Smooth muscle cell (in vitro differentiated cells): ENCODE measurements around the gene LILRB5. TPM values are rescaled to one million over a fixed set of nuclear protein-coding genes. Genes with fewer than 3 reads are reported as not detected.
"Not testable (repeated sequence)": the region's sequence is repeated elsewhere in the genome, so short reads cannot be mapped to it uniquely, and the experiment has no call there.

Experiments used
- DNase-seq: peaks from one replicate; lab custom pipeline; 2025; ENCODE audit not compliant: unreplicated experiment; lab: John Stamatoyannopoulos, UW
- H2AFZ ChIP-seq: fragments of 200-600 bp; sonication (generic); 2 replicates; pipeline ENCODE4 v1.6.0; 2016; ENCODE audit warnings: antibody characterized with exemption, low read depth, mild to moderate bottlenecking
- H3F3A ChIP-seq: fragments of 200-600 bp; sonication (generic); 2 replicates; pipeline ENCODE4 v1.6.0; 2017; ENCODE audit warnings: antibody characterized with exemption, low read depth
- H3K27ac ChIP-seq: fragments of 200-600 bp; sonication (generic); 2 replicates; pipeline ENCODE4 v1.5.1; 2016; ENCODE audit warnings: low read depth, mild to moderate bottlenecking
- H3K27me3 ChIP-seq: fragments of 200-600 bp; sonication (generic); 2 replicates; pipeline ENCODE4 v1.6.1; 2016; ENCODE audit warnings: low read depth, mild to moderate bottlenecking
- H3K36me3 ChIP-seq: fragments of 200-600 bp; sonication (generic); 2 replicates; pipeline ENCODE4 v1.5.1; 2016; ENCODE audit warnings: low read depth
- H3K4me1 ChIP-seq: fragments of 200-600 bp; sonication (generic); 2 replicates; pipeline ENCODE4 v1.5.1; 2016; ENCODE audit warnings: low read depth
- H3K4me2 ChIP-seq: fragments of 200-600 bp; sonication (generic); 2 replicates; pipeline ENCODE4 v1.6.0; 2016; ENCODE audit warnings: mild to moderate bottlenecking
- H3K4me3 ChIP-seq: fragments of 200-600 bp; sonication (generic); 2 replicates; pipeline ENCODE4 v1.5.1; 2016; ENCODE audit warnings: mild to moderate bottlenecking
- H3K79me2 ChIP-seq: fragments of 200-600 bp; sonication (generic); 2 replicates; pipeline ENCODE4 v1.6.0; 2016; ENCODE audit warnings: low read depth, mild to moderate bottlenecking
- H3K9ac ChIP-seq: fragments of 200-600 bp; sonication (generic); 2 replicates; pipeline ENCODE4 v1.6.0; 2016; ENCODE audit warnings: low read depth
- H3K9me3 ChIP-seq: fragments of 200-600 bp; sonication (generic); replicated peaks from 2 replicates; pipeline ENCODE4 v1.5.1; 2016; ENCODE audit warnings: low read depth
- H4K20me1 ChIP-seq: fragments of 200-600 bp; sonication (generic); 2 replicates; pipeline ENCODE4 v1.6.0; 2016; ENCODE audit warnings: low read depth
- WGBS: methylation state at CpG from one replicate; pipeline ENCODE4 v1.1.7; 2016; ENCODE audit warnings: low lambda C conversion rate; 5-methylcytosine and 5-hydroxymethylcytosine counted together
- polyA plus RNA-seq: library from polyadenylated mRNA; unstranded; fragments of >200 nt; fragmentation: Nextera tagmentation; extraction: Ambion mirVana; gene quantifications from 2 replicates; pipeline ENCODE4 v1.2.1, GENCODE V29; 2016
- total RNA-seq: library from RNA; depleted of rRNA; stranded (reverse); fragments of >200 nt; gene quantifications from 2 replicates; pipeline ENCODE4 v1.2.3, GENCODE V29; 2014
- TF ChIP-seq, protein P1 (sequence below): fragments of 200-600 bp; sonication (generic); IDR thresholded peaks from 2 replicates; pipeline ENCODE4 v1.5.1; 2017; ENCODE audit warnings: borderline replicate concordance, mild to moderate bottlenecking, antibody characterized with exemption; ENCODE audit not compliant: insufficient read depth, poor library complexity, severe bottlenecking

LILRB5 gene
- total and polyA plus RNA-seq, 2 experiments from 2014 or later = not detected

DNA sequence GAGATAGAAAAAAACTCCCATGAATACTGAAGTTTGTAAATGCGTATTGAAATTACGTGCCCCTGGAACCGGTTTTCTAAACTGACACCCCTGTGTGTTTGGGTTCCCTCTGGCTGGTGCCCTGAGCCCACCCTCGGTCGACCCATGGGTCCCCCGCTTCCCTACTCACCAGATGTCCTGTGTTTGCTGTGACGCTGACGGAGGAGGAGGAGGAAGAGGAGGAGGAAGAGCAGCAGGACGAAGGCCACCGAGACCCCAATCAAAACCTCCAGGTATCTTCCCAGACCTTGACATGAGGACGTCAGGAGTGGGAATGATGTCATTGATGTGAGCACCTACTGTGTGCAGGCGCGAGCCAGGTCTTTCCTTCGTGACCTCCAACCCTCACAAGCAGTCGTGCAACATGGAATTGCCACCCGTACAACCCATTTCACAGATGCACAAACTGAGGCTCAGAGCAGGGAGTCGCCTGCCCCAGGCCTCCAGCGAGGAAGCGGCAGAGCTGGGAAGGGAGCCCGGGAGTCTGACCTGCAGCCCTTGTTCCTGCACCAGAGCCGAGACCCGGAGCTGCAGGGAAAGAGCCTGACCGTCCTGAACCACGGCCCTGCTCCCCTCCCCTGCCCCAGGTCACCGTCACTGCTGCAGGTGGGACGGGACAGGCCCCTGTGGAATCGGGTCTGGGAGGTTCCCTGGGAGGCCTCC lies 38.0 kb downstream of the LILRB5 start:
- Histone ChIP-seq H3K4me2 (no peak overlapping the region), H3K9me3 (no peaks in the 10 kb centered on the region), H2AFZ (no peak overlapping the region), H4K20me1 (peaks cover 17% of the 10 kb centered on the region), H3K9ac (no peak overlapping the region), H3K27ac (no peak overlapping the region), H3K27me3 (no peaks in the 10 kb centered on the region), H3F3A (no peaks in the 10 kb centered on the region), H3K4me3 (no peak overlapping the region), H3K79me2 (no peaks in the 10 kb centered on the region), H3K4me1 (no peaks in the 10 kb centered on the region), H3K36me3 (no peaks in the 10 kb centered on the region)
- TF ChIP-seq, protein P1, sequence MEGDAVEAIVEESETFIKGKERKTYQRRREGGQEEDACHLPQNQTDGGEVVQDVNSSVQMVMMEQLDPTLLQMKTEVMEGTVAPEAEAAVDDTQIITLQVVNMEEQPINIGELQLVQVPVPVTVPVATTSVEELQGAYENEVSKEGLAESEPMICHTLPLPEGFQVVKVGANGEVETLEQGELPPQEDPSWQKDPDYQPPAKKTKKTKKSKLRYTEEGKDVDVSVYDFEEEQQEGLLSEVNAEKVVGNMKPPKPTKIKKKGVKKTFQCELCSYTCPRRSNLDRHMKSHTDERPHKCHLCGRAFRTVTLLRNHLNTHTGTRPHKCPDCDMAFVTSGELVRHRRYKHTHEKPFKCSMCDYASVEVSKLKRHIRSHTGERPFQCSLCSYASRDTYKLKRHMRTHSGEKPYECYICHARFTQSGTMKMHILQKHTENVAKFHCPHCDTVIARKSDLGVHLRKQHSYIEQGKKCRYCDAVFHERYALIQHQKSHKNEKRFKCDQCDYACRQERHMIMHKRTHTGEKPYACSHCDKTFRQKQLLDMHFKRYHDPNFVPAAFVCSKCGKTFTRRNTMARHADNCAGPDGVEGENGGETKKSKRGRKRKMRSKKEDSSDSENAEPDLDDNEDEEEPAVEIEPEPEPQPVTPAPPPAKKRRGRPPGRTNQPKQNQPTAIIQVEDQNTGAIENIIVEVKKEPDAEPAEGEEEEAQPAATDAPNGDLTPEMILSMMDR = no peak
- DNase-seq = no peak
- WGBS = 96% methylated on average over 27 of the region's 27 CpGs

DNA sequence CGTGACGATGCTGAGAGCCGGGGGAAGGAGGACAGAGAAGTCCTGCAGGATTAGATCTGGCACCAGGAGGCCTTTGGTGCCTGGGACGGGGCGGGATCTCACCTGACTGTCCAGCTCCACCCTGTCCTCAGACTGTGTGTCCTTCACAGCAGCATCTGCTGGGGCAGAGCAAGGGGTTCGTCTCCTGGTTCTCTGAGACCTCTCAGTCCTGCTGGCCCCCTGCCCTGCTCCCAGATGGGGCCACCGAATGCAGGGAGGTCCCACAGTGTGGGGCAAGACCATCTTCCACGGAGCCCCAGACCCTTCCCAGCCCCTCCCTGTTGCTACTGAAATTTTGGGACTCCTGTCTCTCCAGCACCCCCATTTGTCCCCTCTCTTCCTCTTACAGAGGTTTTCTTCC lies 38.8 kb downstream of the LILRB5 start:
- no peaks in the 10 kb centered on the region for H3K4me1 ChIP-seq
- DNase-seq = no peak
- no peaks in the 10 kb centered on the region for H3K27me3 ChIP-seq
- H3K79me2 ChIP-seq = no peaks in the 10 kb centered on the region
- no peak overlapping the region for H2AFZ ChIP-seq
- H3K9ac ChIP-seq = no peak overlapping the region
- H3K4me3 ChIP-seq = no peak overlapping the region
- TF ChIP-seq, protein P1 = no peak
- no peaks in the 10 kb centered on the region for H3K36me3 ChIP-seq
- no peaks in the 10 kb centered on the region for H3K9me3 ChIP-seq
- no peak overlapping the region for H3K4me2 ChIP-seq
- 89% methylated on average over 8 of the region's 8 CpGs for WGBS
- no peaks in the 10 kb centered on the region for H3F3A ChIP-seq
- H3K27ac ChIP-seq = no peak overlapping the region
- H4K20me1 ChIP-seq = peaks cover 21% of the 10 kb centered on the region

DNA sequence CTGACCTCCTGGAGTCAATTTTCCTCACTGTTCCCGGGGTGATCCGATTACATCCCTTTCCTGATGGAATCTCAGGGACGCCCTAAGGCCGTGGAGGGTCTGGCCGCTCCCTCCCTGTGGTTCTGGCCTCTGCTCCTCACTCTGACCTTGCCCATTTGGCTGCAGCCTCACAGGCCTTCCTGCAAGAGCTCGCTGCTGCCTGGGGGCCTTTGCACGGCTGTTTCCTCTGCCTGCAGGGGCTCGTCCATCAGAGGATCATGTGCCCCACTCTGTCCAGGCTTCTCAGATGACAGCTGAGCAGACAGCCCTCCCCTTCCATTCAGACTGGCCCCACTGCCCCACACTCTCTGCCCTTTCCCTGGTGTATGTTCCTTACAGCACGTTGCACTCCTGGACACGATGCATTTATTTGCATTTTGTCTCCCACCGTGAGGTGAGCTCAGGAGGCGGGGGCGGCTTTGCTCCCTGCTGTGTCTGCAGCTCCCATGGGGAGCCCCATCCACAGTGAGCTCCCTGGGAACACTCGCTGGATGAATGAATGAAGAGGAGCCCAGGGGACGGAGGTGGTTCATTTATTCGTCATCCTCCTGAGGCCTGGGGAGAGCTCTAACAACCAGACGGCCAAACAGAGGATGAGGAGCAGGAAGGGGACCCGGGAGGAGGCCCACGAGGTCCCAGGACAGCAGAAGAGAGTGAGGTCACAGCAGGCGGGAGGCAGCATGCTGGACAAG lies 39.4 kb downstream of the LILRB5 start:
- H3K79me2 ChIP-seq, H3K9me3 ChIP-seq, H3K9ac ChIP-seq, H3K27me3 ChIP-seq, H3K4me1 ChIP-seq, H3K4me2 ChIP-seq, H2AFZ ChIP-seq, H3K36me3 ChIP-seq, DNase-seq, H3K27ac ChIP-seq, H3K4me3 ChIP-seq, H3F3A ChIP-seq: not testable (repeated sequence)
- H4K20me1 ChIP-seq = peaks cover 27% of the 10 kb centered on the region
- 78% methylated on average over 18 of the region's 20 CpGs for WGBS

DNA sequence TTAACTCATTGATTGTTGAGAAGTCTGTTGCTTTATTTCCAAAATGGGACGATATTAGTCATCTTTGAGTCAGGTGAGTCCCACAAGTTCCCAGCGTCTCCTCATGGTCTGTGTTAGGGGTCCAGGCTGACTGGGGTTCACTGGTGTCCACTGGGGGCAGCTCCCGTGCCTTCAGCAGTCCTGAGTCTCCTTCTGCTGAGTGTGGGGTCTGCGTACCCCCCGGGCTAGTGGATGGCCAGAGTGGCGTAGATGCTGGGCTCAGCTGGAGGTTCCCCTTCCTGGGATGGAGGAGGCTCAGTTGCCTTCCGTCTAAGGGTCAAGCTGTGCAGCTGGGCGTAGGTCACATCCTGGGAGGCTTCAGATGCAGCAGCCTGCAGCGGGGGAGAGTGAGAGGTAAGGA lies 40.2 kb downstream of the LILRB5 start:
- H3K4me1 ChIP-seq = no peaks in the 10 kb centered on the region
- DNase-seq = no peak
- no peak overlapping the region for H3K4me2 ChIP-seq
- no peaks in the 10 kb centered on the region for H3K9me3 ChIP-seq
- no peak overlapping the region for H3K4me3 ChIP-seq
- no peak overlapping the region for H3K27ac ChIP-seq
- TF ChIP-seq, protein P1 = no peak
- 92% methylated on average over 8 of the region's 9 CpGs for WGBS
- H3K36me3 ChIP-seq = no peaks in the 10 kb centered on the region
- no peak overlapping the region for H3K9ac ChIP-seq
- H3F3A ChIP-seq = no peaks in the 10 kb centered on the region
- H4K20me1 ChIP-seq = peaks cover 35% of the 10 kb centered on the region
- H3K27me3 ChIP-seq = no peaks in the 10 kb centered on the region
- H3K79me2 ChIP-seq = peaks cover 4% of the 10 kb centered on the region
- no peak overlapping the region for H2AFZ ChIP-seq

DNA sequence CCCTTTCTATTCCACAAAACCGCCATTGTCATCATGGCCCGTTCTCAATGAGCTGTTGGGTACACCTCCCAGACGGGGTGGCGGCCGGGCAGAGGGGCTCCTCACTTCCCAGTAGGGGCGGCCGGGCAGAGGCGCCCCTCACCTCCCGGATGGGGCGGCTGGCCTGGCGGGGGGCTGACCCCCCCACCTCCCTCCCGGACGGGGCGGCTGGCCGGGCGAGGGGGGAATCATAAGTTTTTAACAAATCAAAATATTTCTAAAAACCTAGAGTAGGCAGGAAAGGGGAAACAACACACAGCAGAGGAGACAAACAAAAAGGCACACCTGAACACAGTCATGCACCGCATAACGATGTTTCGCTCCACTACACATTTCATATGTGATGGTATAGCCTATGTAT lies 42.3 kb downstream of the LILRB5 start:
- 98% methylated on average over 10 of the region's 19 CpGs for WGBS

DNA sequence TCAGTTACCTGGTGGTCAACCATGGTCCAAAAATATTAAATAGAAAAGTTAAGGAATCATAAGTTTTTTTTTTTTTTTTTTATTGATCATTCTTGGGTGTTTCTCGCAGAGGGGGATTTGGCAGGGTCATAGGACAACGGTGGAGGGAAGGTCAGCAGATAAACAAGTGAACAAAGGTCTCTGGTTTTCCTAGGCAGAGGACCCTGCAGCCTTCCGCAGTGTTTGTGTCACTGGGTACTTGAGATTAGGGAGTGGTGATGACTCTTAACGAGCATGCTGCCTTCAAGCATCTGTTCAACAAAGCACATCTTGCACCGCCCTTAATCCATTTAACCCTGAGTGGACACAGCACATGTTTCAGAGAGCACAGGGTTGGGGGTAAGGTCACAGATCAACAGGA lies 42.9 kb downstream of the LILRB5 start:
- not testable (repeated sequence) for H3K4me1 ChIP-seq, H3K27me3 ChIP-seq, DNase-seq, H2AFZ ChIP-seq, H3K36me3 ChIP-seq, H3K9ac ChIP-seq, H3K4me2 ChIP-seq, H3K9me3 ChIP-seq, H3K4me3 ChIP-seq, H3K79me2 ChIP-seq, H3K27ac ChIP-seq
- Histone ChIP-seq H3F3A (peaks cover 16% of the 10 kb centered on the region), H4K20me1 (peaks cover 62% of the 10 kb centered on the region)
- 75% methylated on average over 5 of the region's 5 CpGs for WGBS

More for the DNA sequence above, 42.3 kb downstream of the LILRB5 start:
- H3F3A ChIP-seq = peaks cover 11% of the 10 kb centered on the region
- H4K20me1 ChIP-seq = peaks cover 57% of the 10 kb centered on the region
- not testable (repeated sequence) for H3K27me3 ChIP-seq, H3K4me1 ChIP-seq, H2AFZ ChIP-seq, H3K4me3 ChIP-seq, H3K27ac ChIP-seq, H3K9ac ChIP-seq, H3K79me2 ChIP-seq, H3K4me2 ChIP-seq, DNase-seq, H3K36me3 ChIP-seq, H3K9me3 ChIP-seq
